HG02763 (cell line): ENCODE data around the gene SSH3.
"Not testable (repeated sequence)": the region's sequence is repeated elsewhere in the genome, so short reads cannot be mapped to it uniquely, and the experiment has no call there.

Source experiments
- ATAC-seq: cut with Tn5 transposase; IDR thresholded peaks from one replicate; pipeline ENCODE4 v1.9.1; 2021; ENCODE audit warnings: mild to moderate bottlenecking, moderate library complexity; ENCODE audit not compliant: unreplicated experiment

The SSH3 gene, protein sequence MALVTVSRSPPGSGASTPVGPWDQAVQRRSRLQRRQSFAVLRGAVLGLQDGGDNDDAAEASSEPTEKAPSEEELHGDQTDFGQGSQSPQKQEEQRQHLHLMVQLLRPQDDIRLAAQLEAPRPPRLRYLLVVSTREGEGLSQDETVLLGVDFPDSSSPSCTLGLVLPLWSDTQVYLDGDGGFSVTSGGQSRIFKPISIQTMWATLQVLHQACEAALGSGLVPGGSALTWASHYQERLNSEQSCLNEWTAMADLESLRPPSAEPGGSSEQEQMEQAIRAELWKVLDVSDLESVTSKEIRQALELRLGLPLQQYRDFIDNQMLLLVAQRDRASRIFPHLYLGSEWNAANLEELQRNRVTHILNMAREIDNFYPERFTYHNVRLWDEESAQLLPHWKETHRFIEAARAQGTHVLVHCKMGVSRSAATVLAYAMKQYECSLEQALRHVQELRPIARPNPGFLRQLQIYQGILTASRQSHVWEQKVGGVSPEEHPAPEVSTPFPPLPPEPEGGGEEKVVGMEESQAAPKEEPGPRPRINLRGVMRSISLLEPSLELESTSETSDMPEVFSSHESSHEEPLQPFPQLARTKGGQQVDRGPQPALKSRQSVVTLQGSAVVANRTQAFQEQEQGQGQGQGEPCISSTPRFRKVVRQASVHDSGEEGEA

DNA sequence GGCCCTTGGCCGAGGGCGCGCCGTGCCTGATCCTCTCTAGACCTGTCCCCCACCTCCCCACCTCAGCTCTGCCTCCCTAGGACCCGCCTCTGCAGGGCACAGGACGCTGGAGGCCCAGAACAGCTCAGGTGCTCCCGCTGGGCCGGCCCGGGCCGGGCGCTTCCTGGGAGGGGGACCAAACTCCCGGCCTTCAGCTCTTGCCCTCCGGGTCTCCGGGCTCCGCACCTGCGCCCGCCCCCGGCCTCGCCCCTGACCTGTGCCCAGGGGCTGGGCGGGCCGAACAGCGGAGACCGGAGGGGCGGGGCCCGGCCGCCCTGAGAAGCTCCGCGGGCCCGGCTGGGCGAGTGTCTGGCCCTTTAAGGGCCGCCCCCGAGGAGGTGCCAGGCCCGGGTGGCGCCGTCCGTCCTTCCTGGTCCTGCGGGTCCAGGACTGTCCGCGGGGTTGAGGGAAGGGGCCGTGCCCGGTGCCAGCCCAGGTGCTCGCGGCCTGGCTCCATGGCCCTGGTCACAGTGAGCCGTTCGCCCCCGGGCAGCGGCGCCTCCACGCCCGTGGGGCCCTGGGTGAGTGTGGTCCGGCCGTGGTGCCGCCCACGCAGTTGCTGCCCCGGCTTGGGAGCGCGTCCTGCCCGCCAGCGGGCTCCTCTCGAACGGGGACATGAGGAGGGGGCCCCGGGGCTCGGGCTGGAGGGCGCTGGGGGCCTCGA is at the start of gene SSH3:
Gene SSH3, plus strand, starts transcription at position 399 of the 703 bp plus-strand sequence. Its CDS starts 96 bp downstream, at position 495.
- ATAC-seq: no peak

DNA sequence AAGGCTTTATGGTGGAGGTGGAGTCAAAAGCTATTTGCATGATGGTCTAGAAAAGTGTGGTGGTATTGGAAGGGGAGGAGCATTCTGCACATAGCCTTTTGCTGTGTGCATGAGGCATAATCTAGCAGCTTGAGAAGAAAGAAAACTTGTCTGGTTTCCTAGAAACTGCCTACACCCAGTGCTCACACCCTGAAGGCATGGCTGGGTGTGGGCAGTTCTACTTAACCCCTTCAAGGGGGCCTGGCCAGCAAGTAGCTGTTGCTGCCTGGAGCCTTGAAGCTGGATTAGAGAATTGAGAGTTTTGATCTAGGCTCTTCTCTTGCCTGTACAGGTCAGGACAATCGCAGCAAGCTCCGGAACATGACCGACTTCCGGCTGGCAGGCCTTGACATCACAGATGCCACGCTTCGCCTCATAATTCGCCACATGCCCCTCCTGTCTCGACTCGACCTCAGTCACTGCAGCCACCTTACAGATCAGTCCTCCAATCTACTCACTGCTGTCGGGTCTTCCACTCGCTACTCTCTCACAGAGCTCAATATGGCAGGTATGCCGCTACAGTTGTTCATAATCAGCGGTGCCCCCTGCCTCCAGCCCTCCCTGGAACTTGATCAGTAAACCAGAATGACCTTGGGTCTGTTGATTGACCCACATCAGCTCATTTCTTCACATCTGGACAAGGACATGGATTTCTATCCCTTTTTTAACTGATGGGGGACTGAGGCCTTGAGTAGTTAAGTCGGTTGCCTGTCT is 49.3 kb upstream of the SSH3 start:
- ATAC-seq: no peak

DNA sequence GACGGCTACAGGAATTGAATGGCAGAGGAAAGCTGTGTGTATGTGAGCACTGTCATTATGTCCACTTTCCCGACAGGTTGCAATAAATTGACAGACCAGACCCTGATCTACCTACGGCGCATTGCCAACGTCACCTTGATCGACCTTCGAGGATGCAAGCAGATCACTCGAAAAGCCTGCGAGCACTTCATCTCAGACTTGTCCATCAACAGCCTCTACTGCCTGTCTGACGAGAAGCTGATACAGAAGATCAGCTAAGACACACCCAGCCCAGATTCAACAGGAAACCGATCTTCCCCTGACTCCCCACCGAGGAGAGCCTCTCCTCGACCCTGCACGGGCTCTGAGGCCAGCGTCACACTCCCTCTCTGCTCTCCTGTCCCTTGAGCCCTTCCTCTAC is 48.5 kb upstream of the SSH3 start:
- no peak for ATAC-seq

DNA sequence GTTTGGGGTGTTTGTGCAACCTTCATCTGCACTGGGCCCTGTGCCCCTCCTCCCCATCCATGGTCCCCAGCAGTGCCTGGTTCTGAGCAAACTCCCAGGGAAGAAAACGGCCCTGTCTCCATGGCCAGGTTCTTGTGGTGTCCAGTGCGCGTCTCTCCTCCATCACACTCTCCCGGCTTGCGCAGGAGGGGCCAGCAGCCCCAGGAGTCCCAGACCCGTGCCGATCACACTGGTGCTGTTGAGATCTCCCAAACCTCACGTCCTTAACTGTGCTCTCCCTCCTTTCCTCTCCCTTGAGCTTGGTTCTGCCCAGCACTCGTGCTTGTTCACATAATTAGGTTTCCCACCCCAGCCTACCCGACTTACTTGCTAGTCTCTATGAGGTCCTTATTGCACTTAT is 48.0 kb upstream of the SSH3 start:
- no peak for ATAC-seq

DNA sequence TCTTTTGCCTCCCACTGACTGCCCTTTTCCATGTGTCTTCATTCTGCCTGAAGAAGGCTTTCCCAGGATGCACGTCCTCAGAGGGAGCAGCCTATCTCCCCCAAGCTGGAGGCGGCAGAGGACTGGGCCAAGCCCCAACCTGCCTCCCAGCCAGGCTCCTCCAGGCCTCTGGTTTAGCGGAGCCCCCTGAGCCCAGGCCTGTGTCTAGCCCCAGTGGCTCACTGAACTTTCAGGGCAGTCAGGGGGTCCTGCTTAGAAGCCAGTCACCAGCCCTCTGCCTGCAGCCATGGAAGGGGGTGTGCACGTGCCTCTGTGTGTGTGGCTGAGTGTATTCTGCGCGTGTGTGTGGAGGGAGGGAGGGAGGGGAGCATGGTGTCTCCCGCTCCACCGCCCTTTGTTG is 47.5 kb upstream of the SSH3 start:
- ATAC-seq: no peak

DNA sequence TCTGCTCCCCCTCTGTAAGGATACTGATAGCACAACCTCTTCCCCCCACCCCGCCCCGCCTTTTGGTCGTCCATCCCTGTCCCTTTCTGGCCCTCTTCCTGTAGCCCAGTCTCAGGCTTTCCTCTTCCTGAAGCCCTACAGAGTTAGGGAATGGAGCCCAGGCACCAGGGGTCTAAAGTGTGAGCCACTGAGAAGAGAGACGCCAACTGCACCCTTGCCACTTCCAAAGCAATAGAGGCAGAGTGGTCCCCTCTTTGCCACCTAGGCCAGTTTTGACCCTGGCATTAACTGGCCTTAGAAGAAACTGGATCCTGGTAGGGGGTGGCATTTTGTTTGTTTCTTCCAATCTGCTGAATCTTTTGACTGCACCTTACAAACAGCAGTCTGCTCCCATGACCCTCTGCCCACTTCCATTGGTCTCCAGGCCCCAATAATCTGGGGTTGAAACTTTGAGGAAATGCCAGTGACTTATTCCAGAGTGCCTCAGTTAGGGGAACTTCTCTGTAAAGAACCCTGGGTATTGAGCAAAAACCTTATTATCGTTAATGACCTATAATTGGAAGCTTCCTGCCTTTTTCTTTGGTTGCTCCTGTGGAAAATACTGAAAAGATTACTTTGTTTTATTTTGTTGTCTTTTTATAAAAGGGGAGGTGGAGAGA is 46.7 kb upstream of the SSH3 start:
- no peak for ATAC-seq

DNA sequence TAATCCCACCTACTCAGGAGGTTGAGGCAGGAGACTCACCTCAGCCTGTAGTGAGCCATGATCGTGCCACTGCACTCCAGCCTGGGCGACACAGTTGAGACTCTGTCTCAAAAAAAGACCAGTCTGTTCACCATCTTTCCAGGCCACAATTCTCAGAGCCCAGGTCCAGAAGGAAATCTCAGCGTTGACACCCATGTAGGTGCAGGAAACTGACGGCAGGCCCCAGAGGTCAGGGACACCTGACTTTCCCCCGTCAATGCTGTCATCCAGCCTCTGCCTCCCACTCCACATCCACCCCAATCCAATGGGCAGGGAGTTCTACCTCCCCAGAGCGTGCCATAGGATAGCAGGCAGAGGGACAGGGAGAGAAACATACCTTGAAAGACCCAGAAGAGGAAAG is 42.9 kb upstream of the SSH3 start:
- ATAC-seq: no peak

DNA sequence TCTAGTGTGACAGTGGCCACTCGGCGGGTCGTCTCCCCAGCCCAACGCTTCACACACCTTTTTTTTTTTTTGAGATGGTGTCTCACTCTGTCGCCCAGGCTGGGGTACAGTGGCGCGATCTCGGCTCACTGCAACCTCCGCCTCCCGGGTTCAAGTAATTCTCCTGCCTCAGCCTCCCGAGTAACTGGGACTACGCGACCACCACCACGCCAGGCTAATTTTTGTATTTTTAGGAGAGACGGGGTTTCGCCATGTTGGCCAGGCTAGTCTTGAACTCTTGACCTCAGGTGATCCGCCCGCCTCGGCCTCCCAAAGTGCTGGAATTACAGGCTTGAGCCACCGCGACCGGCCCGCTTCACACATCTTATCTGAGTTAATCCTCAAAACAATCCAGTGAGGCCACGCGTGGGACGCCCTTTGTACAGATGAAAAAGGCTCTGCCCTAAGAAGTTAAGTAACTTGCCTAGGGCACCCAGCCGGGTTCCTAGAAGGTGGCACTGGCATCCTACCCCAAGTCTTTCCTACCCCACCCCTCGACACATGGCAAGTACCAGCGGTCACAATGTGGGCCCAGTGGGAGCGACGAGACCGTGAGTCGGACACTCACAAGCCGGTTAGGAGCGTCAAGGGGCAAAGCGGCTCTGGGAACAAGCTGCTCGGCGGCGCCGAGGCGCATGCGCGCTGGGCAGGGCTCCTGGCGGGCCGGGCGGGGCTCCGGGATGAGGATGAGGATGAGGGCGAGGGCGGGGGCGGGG is 42.3 kb upstream of the SSH3 start:
- ATAC-seq: not testable (repeated sequence)

DNA sequence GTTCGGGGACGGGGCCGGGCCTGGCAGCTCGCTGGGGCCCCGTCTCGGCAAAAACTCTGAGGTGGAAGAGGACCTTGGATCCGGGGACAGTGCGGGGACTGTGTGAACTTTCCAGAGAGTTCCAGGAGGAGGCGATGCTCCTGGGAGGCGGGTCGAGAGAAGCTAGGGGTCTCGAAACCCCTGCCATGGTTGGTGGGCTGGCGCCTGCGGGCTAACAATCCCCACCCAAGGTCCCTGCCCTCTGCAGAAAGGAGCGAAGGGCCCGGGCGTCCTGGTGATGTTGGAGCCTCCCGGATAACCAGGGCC is 41.7 kb upstream of the SSH3 start:
- no peak for ATAC-seq

DNA sequence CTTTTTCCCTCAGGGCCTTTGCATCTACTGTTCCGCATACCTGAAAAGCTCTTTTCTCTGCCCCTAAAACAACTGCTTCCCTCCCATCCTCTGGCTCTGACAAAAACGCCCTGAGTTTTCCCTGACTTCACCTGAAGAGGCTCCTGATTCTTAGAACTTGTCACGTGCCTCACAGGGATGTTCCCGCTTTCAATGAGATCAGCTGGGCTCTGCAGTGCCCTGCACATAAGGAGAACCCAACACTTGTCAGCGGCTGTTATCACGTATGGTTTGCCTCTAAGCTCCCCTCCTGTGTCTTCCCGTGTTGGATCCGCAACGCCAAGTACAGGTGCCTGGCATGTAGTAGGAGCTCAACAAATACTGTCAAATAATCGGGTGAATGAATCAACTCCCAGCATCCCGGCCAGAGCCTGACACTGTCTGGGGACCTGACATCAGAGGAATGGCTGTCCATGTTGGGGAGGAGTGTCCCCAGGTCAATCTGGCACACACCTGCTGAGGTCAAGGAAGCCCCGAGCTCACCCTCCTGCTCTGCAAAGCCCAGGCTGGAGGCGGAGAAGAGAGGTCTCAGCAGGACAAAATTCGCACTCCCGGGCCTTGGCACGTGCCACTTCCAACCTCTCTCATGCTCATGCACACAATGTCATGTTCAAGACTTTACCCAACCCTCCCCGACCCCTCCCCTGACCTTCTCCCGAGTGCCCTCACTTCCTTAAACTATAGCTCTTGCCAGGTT is 41.2 kb upstream of the SSH3 start:
- no peak for ATAC-seq

DNA sequence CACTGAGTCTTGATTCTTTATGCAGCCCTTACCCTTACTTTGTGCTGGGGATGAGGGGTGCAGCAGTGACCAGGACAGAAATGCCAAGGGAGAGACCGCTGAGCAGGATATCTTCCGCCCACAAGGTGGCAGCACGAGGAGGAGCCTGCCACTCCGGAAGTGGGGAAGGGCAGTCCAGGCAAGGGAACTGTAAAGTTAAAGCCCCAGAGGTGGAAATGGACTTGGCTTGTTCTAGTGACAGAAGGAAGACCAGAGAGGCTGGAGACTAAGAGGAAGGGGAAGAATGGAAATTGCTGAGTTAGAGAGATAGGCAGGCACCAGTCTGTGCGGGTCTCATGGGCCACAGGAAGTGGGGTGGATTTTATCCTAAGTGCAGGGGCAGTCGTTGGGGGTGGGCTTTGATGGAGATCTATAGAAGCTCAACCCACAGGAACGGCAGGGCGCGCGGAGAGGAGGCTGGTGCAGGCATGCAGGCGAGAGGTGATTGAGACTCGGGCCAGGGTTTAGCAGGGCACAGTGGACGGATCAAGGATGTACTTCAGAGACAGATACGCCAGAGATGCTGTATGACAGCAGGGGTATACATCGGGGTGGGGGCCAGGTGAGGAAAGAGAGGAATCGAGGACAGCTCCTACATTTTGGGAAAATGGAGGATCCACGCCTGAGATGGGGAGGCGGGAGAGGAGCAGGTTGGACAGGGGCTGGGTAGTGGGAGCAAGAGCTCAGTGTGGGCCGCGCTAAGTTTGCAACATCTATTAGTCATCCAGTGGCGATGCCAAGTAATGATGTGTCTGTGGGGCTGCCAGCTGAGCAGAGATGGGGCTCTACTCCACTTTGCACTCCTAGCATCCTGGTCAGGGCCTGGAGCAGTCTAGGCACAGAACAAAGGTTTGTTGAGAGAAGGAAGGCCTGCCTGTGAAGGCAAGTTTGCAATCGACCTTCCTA is 40.3 kb upstream of the SSH3 start:
- no peak for ATAC-seq

DNA sequence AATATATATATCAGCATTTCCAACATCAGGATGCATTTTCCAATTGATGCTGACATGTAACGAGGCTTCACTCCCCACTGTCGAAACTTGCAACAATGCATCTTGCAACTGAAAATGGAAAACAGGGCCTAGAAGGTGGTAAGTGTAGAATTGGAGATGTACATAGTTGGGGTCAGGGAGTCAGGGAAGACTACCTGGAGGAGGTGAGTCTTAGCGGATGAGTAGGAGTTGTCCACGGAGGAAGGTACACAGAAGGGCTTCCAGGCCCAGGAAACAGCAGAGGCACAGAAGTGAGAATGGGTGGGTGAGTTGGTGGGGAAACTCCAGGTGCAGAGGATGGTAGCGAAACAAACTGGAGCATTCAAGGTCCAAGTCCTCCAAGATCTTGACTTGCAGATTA is 39.1 kb upstream of the SSH3 start:
- no peak for ATAC-seq

DNA sequence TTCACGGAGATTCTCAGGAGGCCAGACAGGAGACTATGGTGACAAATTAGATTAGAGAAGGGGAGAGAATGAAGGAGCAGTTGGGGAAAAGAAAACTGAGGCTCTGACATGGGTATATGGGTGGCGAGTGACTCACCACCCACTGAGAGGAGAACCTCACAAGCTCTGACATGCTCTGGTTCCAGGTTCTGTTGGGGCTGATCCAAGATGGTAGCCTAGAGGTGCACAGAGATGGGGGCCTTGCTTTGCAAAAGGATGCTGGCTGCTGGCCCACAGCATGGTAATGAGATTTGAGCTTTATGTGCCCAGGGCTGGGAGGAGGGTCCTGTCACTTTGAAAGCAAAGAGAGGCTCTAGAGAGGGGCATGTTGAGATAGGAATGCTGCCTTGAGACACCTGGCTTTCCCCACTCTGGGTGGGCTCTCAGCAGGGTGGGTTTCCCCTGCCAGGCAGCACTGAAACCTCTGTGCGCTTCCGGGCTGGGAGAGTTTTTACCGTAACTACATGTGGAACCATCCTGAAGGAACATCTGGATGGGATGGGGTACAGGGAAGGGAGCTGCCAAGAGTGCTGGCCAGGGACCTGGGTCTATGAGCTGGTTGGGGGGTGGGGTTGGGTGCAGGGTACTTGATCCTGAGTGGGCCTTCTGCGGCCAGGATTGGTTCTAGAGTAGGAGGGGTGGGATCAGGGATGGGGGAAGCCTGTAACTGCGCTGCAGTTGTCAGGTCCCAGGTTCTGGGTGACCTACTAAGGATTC is 38.3 kb upstream of the SSH3 start:
- no peak for ATAC-seq

DNA sequence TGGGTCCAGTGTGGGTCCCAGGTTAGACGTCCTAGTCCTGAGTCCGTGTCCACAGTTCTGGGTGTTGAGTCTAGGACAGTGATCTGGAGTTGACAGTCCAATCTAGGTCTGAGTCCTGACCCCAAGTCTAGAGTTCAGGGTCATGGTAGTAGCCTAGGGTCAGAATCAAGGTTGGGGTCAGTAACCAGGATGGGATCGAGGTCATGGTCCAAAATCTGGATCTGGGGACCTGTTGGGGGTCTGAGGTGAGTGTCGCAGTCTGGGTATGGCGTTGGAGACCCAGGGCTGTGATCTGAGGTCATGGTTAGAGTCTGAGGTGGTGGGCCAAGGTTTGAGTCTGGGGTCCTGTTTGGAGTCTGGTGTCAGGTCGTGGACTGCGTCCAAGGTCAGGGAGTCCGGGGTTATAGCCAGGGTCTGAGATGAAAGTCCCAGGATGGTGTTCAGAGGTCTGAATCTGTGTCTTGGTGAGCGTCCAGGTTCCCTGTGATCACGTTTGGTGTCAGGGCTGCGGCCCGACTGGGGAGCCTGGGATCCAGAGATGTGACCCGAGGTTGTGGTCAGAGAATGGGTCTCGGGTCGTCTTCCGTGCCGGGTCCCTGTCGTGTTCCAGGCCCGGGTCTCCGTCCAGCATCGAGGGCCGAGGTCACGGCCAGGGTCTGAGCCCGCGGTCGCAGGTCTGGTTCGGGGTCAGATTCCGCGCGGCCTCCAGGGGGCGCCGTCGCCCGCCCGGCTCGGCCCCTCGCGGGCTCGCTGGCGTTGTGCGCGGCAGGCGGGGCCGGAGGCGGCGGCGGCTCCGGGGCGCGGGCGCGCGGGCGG is 37.5 kb upstream of the SSH3 start:
- peak; percentile 55 for ATAC-seq

DNA sequence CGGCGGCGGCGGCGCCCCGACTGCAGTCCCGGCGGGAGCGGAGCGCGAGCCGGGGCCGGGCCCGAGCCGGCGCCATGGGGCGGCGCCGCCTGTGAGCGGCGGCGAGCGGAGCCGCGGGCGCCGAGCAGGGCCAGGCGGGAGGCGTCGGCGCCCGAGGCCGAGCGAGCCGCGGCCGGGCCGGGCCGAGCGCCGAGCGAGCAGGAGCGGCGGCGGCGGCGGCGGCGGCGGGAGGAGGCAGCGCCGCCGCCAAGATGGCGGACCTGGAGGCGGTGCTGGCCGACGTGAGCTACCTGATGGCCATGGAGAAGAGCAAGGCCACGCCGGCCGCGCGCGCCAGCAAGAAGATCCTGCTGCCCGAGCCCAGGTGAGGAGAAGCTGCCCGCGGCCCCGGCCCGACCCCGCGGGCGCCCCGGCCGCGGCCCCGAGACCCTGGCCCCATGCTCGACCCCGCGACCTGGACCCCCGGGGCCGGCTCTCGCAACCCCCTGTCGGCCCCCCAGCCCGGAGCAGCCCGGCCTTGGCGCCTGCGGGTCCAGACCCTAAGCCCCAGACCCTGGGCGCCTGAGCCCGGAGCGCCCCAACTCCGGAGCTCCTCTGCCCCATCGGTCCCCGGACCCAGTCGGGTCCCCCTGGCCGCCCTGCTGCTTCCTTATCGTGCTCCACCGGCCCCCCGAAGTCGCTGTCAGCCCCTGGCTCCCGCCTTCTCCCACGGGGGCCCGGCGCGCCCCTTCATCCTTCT is 36.7 kb upstream of the SSH3 start, which contains the start of gene GRK2:
Gene GRK2, plus strand, starts transcription at position 25 of the 739 bp plus-strand sequence. Its CDS starts 227 bp downstream, at position 252.
- ATAC-seq: peak; percentile 10
